IMR-90 (cell line): ENCODE data around the gene MESP2. TPM values are rescaled to one million over a fixed set of nuclear protein-coding genes. Genes with fewer than 3 reads are reported as not detected.

Experiments
- ATAC-seq: fragments of 200-7000 bp; cut with Tn5 transposase; 2 replicates; pipeline ENCODE4 v1.9.1; 2020; ENCODE audit warnings: low read depth, mild to moderate bottlenecking, moderate library complexity
- BruUV-seq: library from RNA; stranded (reverse); fragments of 400-500 nt; replicated peaks from 2 replicates; lab custom pipeline; 2021; lab: Mats Ljungman, UMichigan
- CTCF ChIA-PET: fragments of 300-600 bp; formaldehyde crosslinking; extraction: SDS; loops from one replicate; lab custom pipeline; 2021; ENCODE audit warnings: antibody characterized with exemption; lab: Yijun Ruan, JAX
- POLR2A ChIA-PET: fragments of 300-600 bp; sonication (Branson Sonifier 250); formaldehyde crosslinking; loops from one replicate; lab custom pipeline; 2022; ENCODE audit warnings: antibody characterized with exemption; ENCODE audit not compliant: unreplicated experiment; lab: Charles Lee
- DNase-seq: peaks from one replicate; pipeline ENCODE4 v3.0.0; 2013
- H2AFZ ChIP-seq: replicated peaks from 2 replicates; pipeline ENCODE3; 2013; ENCODE audit warnings: low read length, mild to moderate bottlenecking; ENCODE audit not compliant: poor library complexity
- H2AK5ac ChIP-seq: 2 replicates; pipeline ENCODE4 v1.6.1; 2013; ENCODE audit warnings: low read depth, low read length, inconsistent platforms
- H2AK9ac ChIP-seq: replicated peaks from 2 replicates; pipeline ENCODE3; 2013; ENCODE audit warnings: mild to moderate bottlenecking, low read depth, low read length, moderate library complexity; ENCODE audit not compliant: poor library complexity
- H2BK120ac ChIP-seq: 2 replicates; pipeline ENCODE4 v1.6.1; 2013; ENCODE audit warnings: low read depth, low read length, inconsistent platforms
- H2BK15ac ChIP-seq: 3 replicates; pipeline ENCODE4 v1.6.1; 2013; ENCODE audit warnings: low read depth, low read length, inconsistent platforms
- H2BK20ac ChIP-seq: 2 replicates; pipeline ENCODE4 v1.6.1; 2013; ENCODE audit warnings: low read depth, mild to moderate bottlenecking, inconsistent platforms, low read length, moderate library complexity
- H2BK5ac ChIP-seq: 2 replicates; pipeline ENCODE4 v1.6.1; 2013; ENCODE audit warnings: mild to moderate bottlenecking, low read depth, low read length, inconsistent platforms; ENCODE audit not compliant: poor library complexity, severe bottlenecking
- H3K14ac ChIP-seq: replicated peaks from 2 replicates; pipeline ENCODE4 v1.6.1; 2013; ENCODE audit warnings: low read depth, low read length, inconsistent platforms
- H3K18ac ChIP-seq: 2 replicates; pipeline ENCODE4 v1.6.1; 2013; ENCODE audit warnings: low read depth, low read length, control low read depth
- H3K23ac ChIP-seq: 2 replicates; pipeline ENCODE4 v1.6.1; 2013; ENCODE audit warnings: low read depth, low read length, inconsistent platforms
- H3K27ac ChIP-seq: 2 replicates; pipeline ENCODE4 v1.5.1; 2013; ENCODE audit warnings: mild to moderate bottlenecking, control low read depth, low read length; ENCODE audit not compliant: insufficient read depth
- H3K27me3 ChIP-seq: 2 replicates; pipeline ENCODE4 v1.6.1; 2013; ENCODE audit warnings: low read length; ENCODE audit not compliant: control insufficient read depth, insufficient read depth
- H3K36me3 ChIP-seq: 2 replicates; pipeline ENCODE4 v1.6.1; 2013; ENCODE audit warnings: low read length, mixed read lengths; ENCODE audit not compliant: control insufficient read depth, insufficient read depth
- H3K4ac ChIP-seq: 2 replicates; pipeline ENCODE4 v1.6.1; 2013; ENCODE audit warnings: low read depth, low read length, inconsistent platforms
- H3K4me1 ChIP-seq: 2 replicates; pipeline ENCODE4 v1.6.1; 2013; ENCODE audit warnings: low read length, mixed read lengths; ENCODE audit not compliant: control insufficient read depth, insufficient read depth
- H3K4me2 ChIP-seq: 2 replicates; pipeline ENCODE4 v1.6.1; 2013; ENCODE audit warnings: low read depth, mild to moderate bottlenecking, control low read depth, low read length, moderate library complexity
- H3K4me3 ChIP-seq: 2 replicates; pipeline ENCODE4 v1.5.1; 2013; ENCODE audit warnings: low read depth, mild to moderate bottlenecking, control low read depth, low read length, moderate library complexity; ENCODE audit not compliant: insufficient read depth
- H3K56ac ChIP-seq: 2 replicates; pipeline ENCODE4 v1.6.1; 2013; ENCODE audit warnings: low read length, inconsistent platforms; ENCODE audit not compliant: insufficient read depth; ENCODE audit errors: extremely low read depth
- H3K79me1 ChIP-seq, 2 experiments: 2 replicates each; pipeline ENCODE4 v1.6.1; 2013; ENCODE audit warnings: low read length in 2 of 2, inconsistent platforms in 1 of 2, low read depth in 1 of 2
- H3K9ac ChIP-seq: 2 replicates; pipeline ENCODE4 v1.6.1; 2013; ENCODE audit warnings: low read depth, low read length, control low read depth
- H3K9me1 ChIP-seq: 2 replicates; pipeline ENCODE4 v1.6.1; 2013; ENCODE audit warnings: low read length, inconsistent platforms; ENCODE audit not compliant: insufficient read depth
- H3K9me3 ChIP-seq: 2 replicates; pipeline ENCODE4 v1.6.1; 2013; ENCODE audit warnings: low read length; ENCODE audit not compliant: control insufficient read depth, insufficient read depth
- H4K20me1 ChIP-seq: 2 replicates; pipeline ENCODE4 v1.6.1; 2013; ENCODE audit warnings: low read length, inconsistent platforms; ENCODE audit not compliant: insufficient read depth
- H4K5ac ChIP-seq: 2 replicates; pipeline ENCODE4 v1.6.1; 2013; ENCODE audit warnings: mild to moderate bottlenecking, low read depth, low read length, control low read depth
- H4K8ac ChIP-seq, 2 experiments: 2 replicates each; pipeline ENCODE4 v1.6.1; 2013; ENCODE audit warnings: low read depth in 2 of 2, low read length in 2 of 2, control low read depth in 1 of 2, inconsistent platforms in 1 of 2
- H4K91ac ChIP-seq: 2 replicates; pipeline ENCODE4 v1.6.1; 2013; ENCODE audit warnings: low read depth, low read length, inconsistent platforms; ENCODE audit not compliant: insufficient read depth
- BHLHE40 ChIP-seq: fragments of 150-350 bp; IDR thresholded peaks from 2 replicates; pipeline ENCODE4 v1.6.1; 2016; ENCODE audit warnings: mild to moderate bottlenecking, low read depth, low read length
- CHD1 ChIP-seq: IDR thresholded peaks from 2 replicates; pipeline ENCODE4 v1.6.1; 2012; ENCODE audit warnings: low read depth, low read length, improper control_type of control experiment
- CTCF ChIP-seq: conservative IDR thresholded peaks from 2 replicates; pipeline ENCODE4 v1.5.1; 2012; ENCODE audit warnings: mild to moderate bottlenecking, low read depth, low read length, improper control_type of control experiment
- ELK1 ChIP-seq: fragments of 150-350 bp; IDR thresholded peaks from 2 replicates; pipeline ENCODE4 v1.6.1; 2016; ENCODE audit warnings: low read depth, mild to moderate bottlenecking, low read length, moderate library complexity, borderline replicate concordance
- FOS ChIP-seq: fragments of 150-350 bp; IDR thresholded peaks from 2 replicates; pipeline ENCODE4 v1.6.1; 2016; ENCODE audit warnings: low read depth, low read length
- MAFK ChIP-seq: IDR thresholded peaks from 2 replicates; pipeline ENCODE4 v1.6.1; 2012; ENCODE audit warnings: low read depth, low read length, improper control_type of control experiment
- MAZ ChIP-seq: IDR thresholded peaks from 2 replicates; pipeline ENCODE4 v1.6.1; 2012; ENCODE audit warnings: low read depth, mild to moderate bottlenecking, low read length, improper control_type of control experiment, moderate library complexity, borderline replicate concordance
- MXI1 ChIP-seq: IDR thresholded peaks from 2 replicates; pipeline ENCODE4 v1.6.1; 2012; ENCODE audit warnings: low read depth, mild to moderate bottlenecking, low read length, moderate library complexity, borderline replicate concordance
- NFE2L2 ChIP-seq: fragments of 150-350 bp; IDR thresholded peaks from 2 replicates; pipeline ENCODE4 v1.6.1; 2016; ENCODE audit warnings: low read depth, mild to moderate bottlenecking, low read length
- POLR2A ChIP-seq: IDR thresholded peaks from 2 replicates; pipeline ENCODE4 v1.6.1; 2012; ENCODE audit warnings: mild to moderate bottlenecking, low read depth, low read length
- RAD21 ChIP-seq: IDR thresholded peaks from 2 replicates; pipeline ENCODE4 v1.6.1; 2012; ENCODE audit warnings: low read length, improper control_type of control experiment
- RCOR1 ChIP-seq: IDR thresholded peaks from 2 replicates; pipeline ENCODE4 v1.6.1; 2012; ENCODE audit warnings: mild to moderate bottlenecking, low read length, improper control_type of control experiment; ENCODE audit not compliant: insufficient replicate concordance
- SMC3 ChIP-seq: fragments of 150-350 bp; IDR thresholded peaks from 2 replicates; pipeline ENCODE4 v1.6.1; 2016; ENCODE audit warnings: low read depth, mild to moderate bottlenecking, antibody characterized with exemption, low read length, moderate library complexity
- USF2 ChIP-seq: fragments of 150-350 bp; IDR thresholded peaks from 2 replicates; pipeline ENCODE4 v1.6.1; 2017; ENCODE audit warnings: mild to moderate bottlenecking, antibody characterized with exemption, low read length, low read depth
- WGBS, 2 experiments: methylation state at CpG; one replicate each; pipeline versions ENCODE4 v1.1.5 to v1.1.7; 2013; ENCODE audit warnings: missing lambda C conversion rate in 2 of 2; ENCODE audit not compliant: insufficient read length in 1 of 2; ENCODE audit errors: extremely low coverage in 2 of 2; 5-methylcytosine and 5-hydroxymethylcytosine counted together
- dilution Hi-C: fragments of 300-500 bp; cut with HindIII; formaldehyde crosslinking; loops from one replicate; pipeline ENCODE4 v1.14.3; 2018; ENCODE audit warnings: low sequenced_read_pairs; ENCODE audit not compliant: unreplicated experiment
- in situ Hi-C: fragments of 300-500 bp; cut with MboI; formaldehyde crosslinking; loops from 3 replicates; pipeline ENCODE4 v1.14.3; 2019; ENCODE audit warnings: low sequenced_read_pairs, inconsistent platforms, mixed read lengths
- intact Hi-C: fragments of 100-400 bp; cut with micrococcal nuclease; formaldehyde crosslinking; loops from 2 replicates; pipeline ENCODE4 v1.10.0; 2022
- polyA plus RNA-seq, 3 experiments: library from polyadenylated mRNA; depleted of rRNA; stranded (reverse); fragments of >200 nt; gene quantifications; 2 replicates each; pipeline ENCODE4 v1.2.3, GENCODE V29; 2012; ENCODE audit warnings: low replicate concordance in 1 of 3
- total RNA-seq: library from RNA; depleted of rRNA; stranded (reverse); fragments of >200 nt; gene quantifications from 2 replicates; pipeline ENCODE4 v1.2.3, GENCODE V29; 2012

Gene MESP2
- total and polyA plus RNA-seq, 2 of the 4 experiments (the other 2 are of a cell fraction) = 0.18 to 0.32 TPM

GRCh38 chr15:89809787-89810148, 33.6 kb downstream of the MESP2 start:
- Histone ChIP-seq H3K4me2 (no peak overlapping the region), H3K4me3 (no peak overlapping the region), H4K5ac (no peak overlapping the region), H4K20me1 (peaks cover 5% of the 10 kb centered on the region; the same call in 1 of the 2 replicates), H2AK9ac (peak overlapping the region; percentile 44), H3K56ac (no peak overlapping the region), H2BK15ac (no peak overlapping the region), H3K9ac (no peak overlapping the region), H3K27me3 (no peaks in the 10 kb centered on the region), H3K79me1 (peaks cover 2 to 63% of the 10 kb centered on the region in 2 experiments; a peak in 3 of 4 replicates), H2BK120ac (peak overlapping the region; percentile 52), H4K91ac (peak overlapping the region; percentile 33; the same call in 1 of the 2 replicates), H3K4me1 (peaks cover 21% of the 10 kb centered on the region), H2AFZ (no peak overlapping the region), H3K9me1 (peaks cover 31% of the 10 kb centered on the region), H3K4ac (peak overlapping the region; percentile 72), H3K23ac (0 out of 2 replicates have a peak overlapping the region, but pooled peaks have one; percentile 24), H2BK20ac (peak overlapping the region; percentile 37; the same call in 1 of the 2 replicates), H3K14ac (0 out of 2 replicates have a peak overlapping the region, but pooled peaks have one; percentile 32), H3K9me3 (no peaks in the 10 kb centered on the region), H3K27ac (no peak overlapping the region), H2BK5ac (no peak overlapping the region), H2AK5ac (peak overlapping the region; percentile 64; the same call in 1 of the 2 replicates), H3K36me3 (peaks cover 14% of the 10 kb centered on the region; the same call in 1 of the 2 replicates), H4K8ac (peak overlapping the region in 1 of 2 experiments; percentile 56; a peak in 1 of 4 replicates), H3K18ac (no peak overlapping the region)
- dilution Hi-C loops = no loop called here
- no peak for DNase-seq
- no peak for TF ChIP-seq MAFK
- no peak for TF ChIP-seq FOS
- no peak for TF ChIP-seq POLR2A
- no peak for TF ChIP-seq BHLHE40
- TF ChIP-seq ELK1 = no peak
- TF ChIP-seq CTCF = no peak
- no peak for TF ChIP-seq MAZ
- TF ChIP-seq USF2 = no peak
- TF ChIP-seq SMC3 = no peak
- TF ChIP-seq MXI1 = no peak
- TF ChIP-seq RCOR1 = no peak
- TF ChIP-seq RAD21 = no peak
- no peak for TF ChIP-seq NFE2L2
- no peak for TF ChIP-seq CHD1
- intact Hi-C loops = no loop called here
- in situ Hi-C loops = no loop called here
- BruUV-seq = no TSS peak
- no peak for ATAC-seq
- POLR2A ChIA-PET = no interaction called here
- CTCF ChIA-PET = no interaction called here
- 94% methylated on average over 2 of the region's 5 CpGs; no CpG with 5 or more reads in 1 of the 2 experiments for WGBS, 2 experiments
